Head of caudate nucleus (tissue), 42 donors: ENCODE data around the gene MAN2A2.

Source experiments
- DNase-seq, 42 donors: peaks; one replicate each; pipeline versions ENCODE4 v3.0.0 to v3.0.0-alpha.2; 2020 to 2021; ENCODE audit warnings: mixed read lengths in 7 of 42
- intact Hi-C: fragments of 100-400 bp; cut with DNase I; formaldehyde crosslinking; loops from one replicate; pipeline ENCODE4 v1.15.0; 2022

Gene MAN2A2

DNA sequence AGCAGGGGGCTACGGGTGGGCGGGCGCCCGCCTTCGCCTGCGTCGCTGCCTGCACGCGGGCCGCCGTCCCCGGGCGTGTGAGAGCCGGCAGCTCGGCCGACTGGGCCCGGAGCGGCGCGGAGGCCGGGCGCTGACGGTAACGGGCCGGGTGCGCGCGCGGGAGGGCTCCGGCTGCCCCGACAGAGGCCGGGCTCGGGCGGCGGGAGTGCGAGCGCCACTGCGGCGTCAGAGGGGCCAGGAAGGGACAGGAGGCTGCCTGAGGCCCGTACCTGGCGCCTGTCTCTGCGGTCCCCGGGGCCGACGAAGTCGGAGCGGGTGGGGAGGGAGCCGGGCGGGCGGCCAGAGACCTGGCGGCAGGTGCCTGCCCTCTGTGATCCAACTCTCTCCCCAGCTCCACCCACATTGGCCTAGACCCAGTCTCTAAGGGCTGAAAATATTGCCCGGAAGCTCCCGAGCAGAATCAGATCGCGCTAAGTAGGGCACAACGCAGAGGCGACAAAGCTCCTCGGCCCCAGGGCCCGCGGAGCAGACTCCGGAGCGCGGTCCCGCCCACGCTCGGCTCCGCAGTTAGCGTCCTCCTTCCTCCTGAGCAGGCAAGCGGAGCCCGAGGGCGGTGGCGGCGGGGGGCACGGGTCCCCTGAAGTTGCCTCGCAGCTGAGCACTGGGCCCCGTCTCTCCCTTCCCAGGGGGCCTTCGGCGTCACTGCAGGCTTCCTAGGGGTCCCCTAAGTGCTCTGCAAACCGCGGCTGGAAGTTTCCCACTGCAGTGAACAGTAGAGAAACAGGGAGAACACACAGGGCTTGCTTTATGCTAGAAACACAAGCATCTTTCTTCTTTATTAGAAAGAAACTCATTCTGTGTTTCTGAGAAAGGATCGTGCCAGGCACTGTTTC is at the start of gene MAN2A2:
Gene MAN2A2 (plus strand): TSS at position 463 of the 893 bp plus-strand sequence. CDS start 906 bp downstream, outside the sequence.
- DNase-seq: peak; percentile 44 to 88 (median 73)
- intact Hi-C loops: loop anchor here (2.0 kb wide), 1 partner anchor 30 kb away; the partner anchor contains the start of gene HDDC3

- DNase-seq: no peak
- intact Hi-C loops: no loop called here
Observed at GRCh38 chr15:90855139-90855538, 48.0 kb upstream of the MAN2A2 start.

DNA sequence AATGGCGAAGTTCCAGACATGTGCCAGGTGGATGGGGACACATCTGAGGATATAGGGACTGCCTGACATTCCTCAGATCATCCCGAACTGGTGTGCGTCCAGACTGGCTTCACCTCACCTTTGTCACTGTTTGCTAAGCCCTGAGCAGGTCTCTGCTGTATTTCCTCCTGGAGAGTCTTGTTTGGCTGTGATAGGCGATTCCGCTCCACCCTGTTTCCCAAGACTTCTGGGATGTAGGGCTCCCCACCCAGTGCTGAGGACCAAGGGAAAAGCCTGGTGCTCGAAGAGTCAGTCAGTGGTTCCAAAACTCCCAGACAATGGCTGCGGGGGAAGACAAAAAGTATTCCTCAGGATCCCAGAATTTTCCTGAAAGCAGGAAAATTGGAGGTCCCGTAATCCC is 45.8 kb upstream of the MAN2A2 start:
- no peak for DNase-seq
- intact Hi-C loops: no loop called here

DNA sequence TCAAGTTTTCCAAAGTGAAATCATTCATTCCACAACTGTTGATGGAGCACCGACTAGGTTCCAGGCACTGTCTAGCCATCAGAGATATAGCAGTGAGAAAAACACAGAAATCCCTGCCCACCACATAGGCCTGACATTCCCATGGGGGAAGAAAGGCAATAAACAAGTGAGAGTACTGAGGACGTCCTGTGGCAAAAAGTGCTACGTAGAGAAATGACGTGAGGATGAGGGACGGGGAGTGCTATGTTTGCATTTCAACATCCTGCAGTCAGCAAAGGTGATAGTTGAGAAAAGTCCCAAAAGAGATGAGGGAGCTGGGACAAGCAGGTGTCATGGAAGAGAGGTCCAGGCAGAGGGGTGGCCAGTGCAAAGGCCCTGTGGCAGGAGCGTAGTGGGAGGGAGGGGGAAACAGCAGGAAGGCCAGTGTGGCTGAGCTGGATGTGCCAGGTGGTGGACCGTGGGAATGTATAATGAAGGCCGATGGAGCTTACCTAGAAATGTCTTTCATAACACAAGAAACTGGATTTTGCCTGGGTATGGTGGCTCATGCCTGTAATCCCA is 45.1 kb upstream of the MAN2A2 start:
- DNase-seq: no peak
- intact Hi-C loops: no loop called here

- intact Hi-C loops: no loop called here
- no peak for DNase-seq
Observed at GRCh38 chr15:90859234-90860131, 43.6 kb upstream of the MAN2A2 start.

DNA sequence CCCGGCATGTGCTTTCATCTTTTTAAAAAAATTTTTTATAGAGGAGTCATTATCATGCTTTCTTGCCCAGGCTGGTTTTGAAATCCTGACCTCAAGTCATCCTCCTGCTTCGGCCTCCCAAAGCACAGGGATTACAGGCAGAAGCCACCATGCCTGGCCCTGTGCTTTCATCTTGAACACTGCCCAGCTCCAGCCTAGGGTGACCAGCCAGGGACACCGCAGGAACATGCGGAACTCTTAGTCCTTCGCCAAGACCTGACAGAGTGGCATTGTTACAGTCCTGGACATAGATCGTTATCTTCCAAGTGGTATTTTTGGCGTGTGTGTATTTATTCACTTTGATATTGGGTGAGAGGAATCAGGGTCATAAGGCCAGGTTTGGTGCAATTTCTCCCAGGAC is 42.7 kb upstream of the MAN2A2 start:
- DNase-seq: no peak
- intact Hi-C loops: no loop called here

- no peak for DNase-seq
- intact Hi-C loops: no loop called here
Observed at GRCh38 chr15:90860942-90861675, 42.0 kb upstream of the MAN2A2 start.

- intact Hi-C loops: no loop called here
- no peak for DNase-seq
Observed at GRCh38 chr15:90862487-90862886, 40.6 kb upstream of the MAN2A2 start.

DNA sequence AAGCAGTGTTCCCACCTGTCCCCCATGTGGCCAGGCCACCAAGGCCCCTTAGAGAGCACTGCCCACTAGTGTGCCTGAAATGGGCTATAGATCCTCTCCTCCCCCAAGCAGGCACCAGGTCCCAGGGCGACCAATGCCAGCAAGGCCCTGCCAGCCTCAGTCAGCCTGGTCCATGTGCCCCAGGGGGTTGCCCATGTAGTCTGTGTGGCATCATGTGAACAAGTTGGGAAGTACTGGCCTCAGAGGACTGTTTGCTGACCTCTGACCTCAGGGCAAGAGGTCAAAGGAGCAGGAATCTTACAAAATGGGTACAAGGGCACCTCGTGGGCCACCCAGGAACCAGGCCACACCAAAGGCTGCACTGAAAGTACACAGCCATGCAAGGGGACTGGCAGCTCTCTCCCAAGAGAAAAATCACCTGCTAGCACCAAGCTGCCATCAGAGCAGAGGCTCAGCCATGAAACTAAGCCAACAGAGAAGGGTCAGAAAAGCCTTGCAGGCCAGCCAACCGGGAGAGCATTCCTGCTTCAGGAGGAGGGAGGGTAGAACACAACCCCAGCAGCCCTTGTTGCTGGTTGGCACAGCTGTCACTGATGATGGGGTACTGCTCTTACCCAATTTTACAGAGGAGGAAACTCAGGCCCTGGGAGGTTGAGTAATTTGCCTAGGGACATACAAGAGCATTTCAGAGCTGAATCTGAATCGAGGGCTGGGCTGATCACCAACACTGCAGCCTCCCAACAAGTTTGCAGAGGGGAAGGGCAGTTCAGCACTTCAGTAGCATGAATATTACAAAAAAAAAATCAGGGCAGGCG is 39.9 kb upstream of the MAN2A2 start:
- intact Hi-C loops: no loop called here
- DNase-seq: no peak

- intact Hi-C loops: no loop called here
- DNase-seq: peak in 18 of 42 donors; percentile 32 to 82 (median 57)
Observed at GRCh38 chr15:90863987-90864386, 39.1 kb upstream of the MAN2A2 start.

DNA sequence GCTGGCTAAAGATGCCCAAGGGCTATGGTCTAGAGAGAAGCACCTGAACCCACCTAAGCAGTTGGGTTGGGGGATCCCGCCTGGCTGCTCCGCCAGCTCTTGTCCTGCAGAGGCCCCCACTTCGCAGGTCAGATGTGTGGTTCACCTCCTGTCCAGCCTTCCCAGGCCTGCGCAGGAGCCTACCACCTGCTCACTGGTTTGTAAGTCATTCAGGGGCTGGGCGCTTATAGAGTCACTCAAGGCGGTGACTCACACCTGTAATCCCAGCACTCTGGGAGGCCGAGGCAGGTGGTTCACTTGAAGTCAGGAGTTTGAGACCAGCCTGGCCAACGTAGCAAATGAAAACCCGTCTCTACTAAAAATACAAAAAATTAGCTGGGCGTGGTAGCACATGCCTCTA is 38.6 kb upstream of the MAN2A2 start:
- DNase-seq: no peak
- intact Hi-C loops: no loop called here

DNA sequence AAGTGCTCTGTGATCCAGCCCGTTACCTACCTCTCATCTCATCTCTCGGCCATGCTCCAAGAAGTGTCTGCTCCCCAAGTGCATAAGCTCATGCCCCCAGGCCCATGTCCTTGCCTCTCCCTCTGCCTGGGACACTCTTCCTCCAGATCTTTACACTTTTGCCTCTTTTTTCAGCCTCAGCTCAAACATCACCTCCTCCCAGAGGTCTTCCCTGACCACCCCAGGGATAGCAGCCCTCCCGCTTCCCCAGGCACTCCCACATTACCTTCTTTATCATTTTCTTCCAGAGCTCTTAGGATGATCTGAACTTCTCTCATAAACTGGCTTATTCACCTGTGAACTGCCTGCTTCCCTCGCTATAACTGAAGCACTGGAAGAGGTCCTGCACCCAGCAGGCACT is 37.4 kb upstream of the MAN2A2 start:
- intact Hi-C loops: no loop called here
- no peak for DNase-seq

GRCh38 chr15:90866161-90866715 is 36.9 kb upstream of the MAN2A2 start:
- intact Hi-C loops: no loop called here
- DNase-seq: no peak

DNA sequence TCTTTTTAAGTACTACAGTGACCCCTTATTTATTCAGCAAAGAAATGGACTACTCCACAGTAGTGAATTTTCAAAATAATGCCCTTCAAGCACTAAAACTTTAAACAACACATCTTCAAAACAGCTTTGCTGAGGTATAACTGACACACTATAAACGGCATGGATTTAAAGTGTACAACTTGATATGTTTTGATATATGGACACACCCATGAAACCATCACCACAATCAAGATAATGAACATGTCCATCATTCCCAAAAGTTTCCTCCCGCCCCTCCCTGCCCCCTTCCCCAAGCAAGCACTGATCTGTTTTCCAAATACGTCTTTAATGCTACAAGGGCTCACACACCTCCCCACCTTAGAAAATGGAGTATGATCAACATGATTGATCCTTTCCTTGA is 36.3 kb upstream of the MAN2A2 start:
- intact Hi-C loops: no loop called here
- DNase-seq: no peak

DNA sequence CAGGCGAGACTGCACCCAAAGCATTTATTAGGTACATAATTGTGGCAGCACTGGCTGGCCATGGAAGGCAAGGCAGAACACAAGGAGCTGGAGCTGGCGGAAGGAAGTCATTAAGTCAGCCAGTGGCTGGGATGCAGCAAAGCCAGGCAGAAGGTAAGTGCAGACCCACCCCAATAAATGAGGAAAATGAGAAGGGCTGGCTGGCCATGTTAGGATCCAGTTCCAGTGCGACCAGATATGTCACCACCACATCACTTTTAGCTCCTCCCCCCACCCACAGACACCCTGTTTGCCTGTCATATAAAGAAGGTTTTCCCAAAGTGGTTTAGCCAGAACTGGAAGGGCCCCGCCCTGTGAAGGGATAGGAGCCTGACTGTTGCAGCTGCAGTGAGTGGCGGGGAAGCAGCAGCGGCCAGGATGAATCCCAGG is 34.8 kb upstream of the MAN2A2 start, which contains the start of gene FURIN:
Gene FURIN (plus strand): TSS at position 328 of the 429 bp plus-strand sequence. CDS start 7,153 bp downstream, outside the sequence.
- no peak for DNase-seq
- intact Hi-C loops: no loop called here

DNA sequence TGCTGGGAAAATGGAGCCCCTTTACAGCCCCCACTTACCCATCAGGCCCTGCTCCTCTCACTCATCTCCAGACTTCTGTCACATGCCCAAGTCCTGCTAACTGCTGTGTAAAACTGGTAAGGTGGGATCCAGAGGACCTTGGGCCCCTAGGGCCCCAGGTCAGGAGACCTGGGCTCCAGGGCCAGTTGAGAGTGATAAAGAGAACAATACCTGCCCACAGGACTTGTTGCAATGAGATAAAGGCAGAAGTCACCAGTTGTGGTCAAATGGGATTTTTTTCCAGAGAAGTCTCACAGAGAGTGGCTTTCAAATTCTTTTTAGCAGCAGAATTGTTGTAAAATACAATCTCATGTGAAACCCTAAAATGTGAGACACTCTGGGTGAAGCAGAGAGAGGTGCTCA is 34.0 kb upstream of the MAN2A2 start:
- intact Hi-C loops: no loop called here
- DNase-seq: no peak

DNA sequence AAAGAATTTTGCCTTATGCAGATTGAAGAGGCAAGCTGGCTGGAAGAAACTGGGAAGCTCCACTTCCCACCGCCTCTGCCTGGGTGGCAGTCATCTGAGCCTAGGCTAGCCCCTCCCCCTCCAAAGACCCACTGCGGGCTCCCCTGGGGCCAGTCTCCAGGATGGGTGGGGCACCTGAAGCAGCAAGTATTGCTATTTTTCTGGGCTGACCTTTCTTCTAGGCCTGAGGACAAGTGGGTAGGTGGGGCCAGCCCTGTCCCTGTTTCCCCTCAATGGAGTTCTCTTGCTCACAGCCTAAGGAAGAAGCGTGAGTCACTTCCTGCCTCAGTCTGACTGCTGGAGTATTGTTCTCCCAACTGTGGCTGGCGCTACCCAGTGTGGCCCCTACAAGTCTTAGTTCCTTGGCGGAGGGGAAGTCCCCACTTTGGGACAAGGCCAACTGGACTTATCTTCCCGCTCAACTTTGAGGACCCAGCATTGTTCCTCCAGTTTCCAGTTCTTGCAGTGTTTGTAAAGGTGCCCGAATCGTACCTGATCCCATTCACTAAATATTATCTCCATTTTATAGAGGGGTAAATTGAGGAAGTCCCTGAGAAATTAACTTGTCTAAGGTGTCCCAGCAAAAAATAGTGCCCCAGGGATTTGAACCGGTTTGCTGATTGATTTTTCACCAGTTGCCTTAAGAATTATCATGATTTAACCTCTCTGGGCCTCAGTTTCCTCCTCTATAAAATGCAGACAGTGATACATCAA is 33.3 kb upstream of the MAN2A2 start:
- intact Hi-C loops: loop anchor here (5.0 kb wide), 1 partner anchor 152 kb away; the partner anchor contains the start of gene BLM
- DNase-seq: peak in 15 of 42 donors; percentile 36 to 84 (median 54)
